H1 (cell line): Measurements from ENCODE around the gene HSD11B1L. TPM values are rescaled to one million over a fixed set of nuclear protein-coding genes. Genes with fewer than 3 reads are reported as not detected.

Experiments used
- BCL11A ChIP-seq, 2 experiments: IDR thresholded peaks; one replicate each; pipeline ENCODE4 v1.6.1; 2011; ENCODE audit warnings: low read depth in 2 of 2, low read length in 2 of 2, mild to moderate bottlenecking in 2 of 2
- BRCA1 ChIP-seq: IDR thresholded peaks from 2 replicates; pipeline ENCODE4 v1.6.1; 2012; ENCODE audit warnings: low read depth, low read length, improper control_type of control experiment
- CBX8 ChIP-seq: fragments of 300-800, 300-1000 bp; sonication (generic); IDR thresholded peaks from 2 replicates; pipeline ENCODE4 v1.7.1; 2016; ENCODE audit warnings: low read depth, low read length, borderline replicate concordance
- CEBPB ChIP-seq: IDR thresholded peaks from 2 replicates; pipeline ENCODE4 v1.6.1; 2012; ENCODE audit warnings: low read depth, low read length
- CHD2 ChIP-seq: IDR thresholded peaks from 2 replicates; pipeline ENCODE4 v1.6.1; 2012; ENCODE audit warnings: low read length, improper control_type of control experiment
- EGR1 ChIP-seq: IDR thresholded peaks from 2 replicates; pipeline ENCODE4 v1.6.1; 2011; ENCODE audit warnings: low read depth, low read length, borderline replicate concordance
- GTF2F1 ChIP-seq: IDR thresholded peaks from 2 replicates; pipeline ENCODE4 v1.6.1; 2012; ENCODE audit warnings: low read depth, low read length, improper control_type of control experiment, borderline replicate concordance
- JUN ChIP-seq: IDR thresholded peaks from 2 replicates; pipeline ENCODE4 v1.6.1; 2011; ENCODE audit warnings: low read depth, mild to moderate bottlenecking, improper control_type of control experiment, low read length
- JUND ChIP-seq: IDR thresholded peaks from 2 replicates; pipeline ENCODE4 v1.6.1; 2011; ENCODE audit warnings: mild to moderate bottlenecking, improper control_type of control experiment, low read length
- KDM1A ChIP-seq: fragments of 200-600, 300-600 bp; sonication (generic); IDR thresholded peaks from 2 replicates; pipeline ENCODE4 v1.7.1; 2016; ENCODE audit warnings: mild to moderate bottlenecking, low read length, borderline replicate concordance
- KDM4A ChIP-seq: IDR thresholded peaks from one replicate; pipeline ENCODE4 v1.7.1; 2012; ENCODE audit warnings: low read depth, mild to moderate bottlenecking, moderate library complexity, low read length, inconsistent platforms; ENCODE audit not compliant: severe bottlenecking
- MAX ChIP-seq: IDR thresholded peaks from 2 replicates; pipeline ENCODE4 v1.6.1; 2012; ENCODE audit warnings: inconsistent platforms
- PHF8 ChIP-seq: fragments of 200-600 bp; sonication (generic); conservative IDR thresholded peaks from 2 replicates; pipeline ENCODE4 v1.7.1; 2012; ENCODE audit warnings: low read depth, mild to moderate bottlenecking, inconsistent platforms, low read length, moderate library complexity
- POLR2A ChIP-seq, 2 experiments: IDR thresholded peaks; 1 replicate in 1 of 2; 2 replicates in 1 of 2; pipeline ENCODE4 v1.6.1; 2011; ENCODE audit warnings: low read depth in 2 of 2, low read length in 2 of 2, mild to moderate bottlenecking in 2 of 2; ENCODE audit errors: control extremely low read depth in 1 of 2
- POLR2AphosphoS5 ChIP-seq: IDR thresholded peaks from 2 replicates; pipeline ENCODE4 v1.6.1; 2011; ENCODE audit warnings: low read depth, low read length
- RFX5 ChIP-seq: IDR thresholded peaks from 2 replicates; pipeline ENCODE4 v1.6.1; 2011; ENCODE audit warnings: low read depth, low read length, improper control_type of control experiment, borderline replicate concordance
- RNF2 ChIP-seq: fragments of 200-900, 300-1000 bp; sonication (generic); IDR thresholded peaks from 2 replicates; pipeline ENCODE4 v1.7.1; 2016; ENCODE audit warnings: borderline replicate concordance, low read depth, mild to moderate bottlenecking, antibody characterized with exemption, low read length; ENCODE audit not compliant: poor library complexity, severe bottlenecking; ENCODE audit errors: missing control alignments
- SAP30 ChIP-seq: fragments of 300-600 bp; sonication (generic); IDR thresholded peaks from 2 replicates; pipeline ENCODE4 v1.7.1; 2012; ENCODE audit warnings: low read length, moderate library complexity, mild to moderate bottlenecking, inconsistent platforms; ENCODE audit not compliant: insufficient read depth, insufficient replicate concordance
- SIRT6 ChIP-seq: IDR thresholded peaks from one replicate; pipeline ENCODE4 v1.7.1; 2012; ENCODE audit warnings: low read length, inconsistent platforms
- TAF7 ChIP-seq: optimal IDR thresholded peaks from 2 replicates; pipeline ENCODE3; 2011; ENCODE audit warnings: low read depth, mild to moderate bottlenecking, inconsistent platforms, low read length, moderate library complexity, borderline replicate concordance
- TCF12 ChIP-seq: IDR thresholded peaks from 2 replicates; pipeline ENCODE4 v1.6.1; 2011; ENCODE audit warnings: low read depth, mild to moderate bottlenecking, low read length
- USF2 ChIP-seq: IDR thresholded peaks from 2 replicates; pipeline ENCODE4 v1.6.1; 2011; ENCODE audit warnings: low read length, improper control_type of control experiment
- polyA plus RNA-seq, 7 experiments: library from polyadenylated mRNA; depleted of rRNA in 3 of 7; stranded (reverse) in 5 of 7; unstranded in 2 of 7; fragments of >200 nt in 5 of 7; fragments of 200-250 nt in 2 of 7; gene quantifications; 1 replicate in 5 of 7; 2 replicates in 1 of 7; 4 replicates in 1 of 7; pipeline versions ENCODE4 v1.2.1 to v1.2.3, GENCODE V29; 2011 to 2013; ENCODE audit warnings: missing spikeins in 2 of 7, mixed read lengths in 2 of 7
- total RNA-seq: library from RNA; stranded (reverse); fragmentation: NEBNext Ultra II Directional; extraction: Animal tissue kit (Norgen Biotek cat#: 25700); gene quantifications from 2 replicates; pipeline ENCODE4 v1.2.1, GENCODE V29; 2021

Gene HSD11B1L
- total and polyA plus RNA-seq, 2 of the 8 experiments (the other 6 are each of a cell fraction or from before 2014, with no cell fraction given), result 8.2 to 20.6 TPM

- TF ChIP-seq MAX, result peak; percentile 74; the same call in 1 of the 2 replicates
- TF ChIP-seq POLR2AphosphoS5, result peak; percentile 99
- TF ChIP-seq CEBPB, result no peak
- no peak for TF ChIP-seq CHD2
- TF ChIP-seq PHF8, result peak; percentile 99
- TF ChIP-seq KDM4A, result no peak
- TF ChIP-seq EGR1, result 0 out of 2 replicates have a peak, but pooled peaks have one; percentile 51
- TF ChIP-seq SAP30, result peak; percentile 15
- TF ChIP-seq KDM1A, result no peak
- TF ChIP-seq BRCA1, result no peak
- peak; percentile 97 to 99 for TF ChIP-seq POLR2A (IDR thresholded peaks at IDR 0.05; ENCODE audit: control extremely low read depth in 1 of 2, low read depth in 2 of 2, low read length in 2 of 2)
- TF ChIP-seq TAF7, result peak; percentile 99
- no peak for TF ChIP-seq BCL11A (IDR thresholded peaks at IDR 0.05; ENCODE audit: low read depth in 2 of 2, low read length in 2 of 2)
- TF ChIP-seq USF2, result peak; percentile 44; the same call in 1 of the 2 replicates
- no peak for TF ChIP-seq TCF12
- TF ChIP-seq RFX5, result no peak
- no peak for TF ChIP-seq CBX8
- TF ChIP-seq JUND, result peak; percentile 50; the same call in 1 of the 2 replicates
- peak; percentile 96 for TF ChIP-seq GTF2F1
- no peak for TF ChIP-seq RNF2
- TF ChIP-seq JUN, result no peak
- no peak for TF ChIP-seq SIRT6
These were observed 9.5 kb downstream of the HSD11B1L start, which contains the start of gene RPL36 (continued) for GRCh38 chr19:5690125-5690954.
